Breast epithelium (tissue), 3 donors: ENCODE measurements around the gene OSBPL9.

Experiments
- CTCF ChIP-seq, 3 donors: fragments of 450-650 bp; IDR thresholded peaks; one replicate each; pipeline ENCODE4 v1.5.1; 2016 to 2017; ENCODE audit warnings: antibody characterized with exemption in 3 of 3, mild to moderate bottlenecking in 3 of 3, moderate library complexity in 3 of 3
- POLR2AphosphoS5 ChIP-seq, 3 donors: sonication (generic); formaldehyde crosslinking; IDR thresholded peaks; one replicate each; pipeline ENCODE4 v1.6.1; 2017; ENCODE audit warnings: antibody characterized with exemption in 3 of 3

- TF ChIP-seq CTCF (IDR thresholded peaks at IDR 0.05) (no peak), POLR2AphosphoS5 (IDR thresholded peaks at IDR 0.05) (no peak)
These were observed 21.5 kb downstream of the OSBPL9 start for GRCh38 chr1:51638350-51638749.
